Sigmoid colon (tissue), 4 donors: ENCODE data around the gene AIFM2.
A peak's percentile ranks its signal among the peaks of the same experiment; 100 is the strongest.

Source experiments
- EP300 ChIP-seq, 4 donors: sonication (generic); formaldehyde crosslinking; IDR thresholded peaks; one replicate each; pipeline ENCODE4 v1.6.1; 2017; ENCODE audit warnings: antibody characterized with exemption in 4 of 4
- TF ChIP-seq, protein P1 (sequence below), 4 experiments: fragments of 450-650 bp in 3 of 4; fragments of 200-600 bp in 1 of 4; IDR thresholded peaks; one replicate each; pipeline ENCODE4 v1.5.1; 2016 to 2019; ENCODE audit warnings: antibody characterized with exemption in 4 of 4, mild to moderate bottlenecking in 3 of 4, moderate library complexity in 2 of 4

DNA sequence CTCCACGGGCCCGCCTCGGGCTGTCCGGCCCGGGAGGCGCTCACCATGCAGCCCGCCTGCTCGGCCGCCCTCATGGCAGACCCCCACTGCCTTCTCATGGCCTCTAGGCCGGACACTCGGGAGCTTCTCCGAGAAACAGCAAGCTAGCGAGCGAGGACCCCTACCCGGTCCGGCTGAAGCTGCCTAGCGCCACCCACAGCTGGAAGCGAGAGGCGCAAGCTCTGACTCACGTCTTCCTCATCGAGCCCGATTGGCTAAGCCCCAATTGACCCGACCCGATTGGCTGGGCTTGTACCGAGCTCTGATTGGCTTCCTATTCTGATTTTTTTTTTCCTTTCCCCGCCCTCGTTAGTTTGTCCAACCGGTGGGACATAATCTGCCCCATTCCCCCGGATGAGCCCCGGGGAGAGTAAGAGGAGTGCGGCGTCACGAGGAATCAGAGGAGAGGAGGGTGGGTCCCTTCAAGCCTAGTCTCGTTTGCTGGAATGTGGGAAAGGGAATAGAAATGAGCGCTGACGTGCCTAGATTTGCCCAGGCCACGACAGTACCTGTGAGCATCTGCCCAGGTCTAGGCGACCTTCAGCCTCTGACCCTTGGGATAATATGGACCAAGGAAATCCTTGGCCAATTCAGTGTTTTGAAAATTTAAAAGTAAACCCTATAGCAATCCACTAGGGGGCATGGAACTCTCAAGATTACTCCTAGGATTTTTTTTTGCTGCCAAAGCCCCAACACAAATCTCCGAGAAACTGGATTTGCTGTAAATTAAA lies 14.0 kb upstream of the AIFM2 start, which contains the start of gene TYSND1:
- TF ChIP-seq, protein P1, sequence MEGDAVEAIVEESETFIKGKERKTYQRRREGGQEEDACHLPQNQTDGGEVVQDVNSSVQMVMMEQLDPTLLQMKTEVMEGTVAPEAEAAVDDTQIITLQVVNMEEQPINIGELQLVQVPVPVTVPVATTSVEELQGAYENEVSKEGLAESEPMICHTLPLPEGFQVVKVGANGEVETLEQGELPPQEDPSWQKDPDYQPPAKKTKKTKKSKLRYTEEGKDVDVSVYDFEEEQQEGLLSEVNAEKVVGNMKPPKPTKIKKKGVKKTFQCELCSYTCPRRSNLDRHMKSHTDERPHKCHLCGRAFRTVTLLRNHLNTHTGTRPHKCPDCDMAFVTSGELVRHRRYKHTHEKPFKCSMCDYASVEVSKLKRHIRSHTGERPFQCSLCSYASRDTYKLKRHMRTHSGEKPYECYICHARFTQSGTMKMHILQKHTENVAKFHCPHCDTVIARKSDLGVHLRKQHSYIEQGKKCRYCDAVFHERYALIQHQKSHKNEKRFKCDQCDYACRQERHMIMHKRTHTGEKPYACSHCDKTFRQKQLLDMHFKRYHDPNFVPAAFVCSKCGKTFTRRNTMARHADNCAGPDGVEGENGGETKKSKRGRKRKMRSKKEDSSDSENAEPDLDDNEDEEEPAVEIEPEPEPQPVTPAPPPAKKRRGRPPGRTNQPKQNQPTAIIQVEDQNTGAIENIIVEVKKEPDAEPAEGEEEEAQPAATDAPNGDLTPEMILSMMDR (IDR thresholded peaks at IDR 0.05), result peak; percentile 33 to 71 (median 56)
- TF ChIP-seq EP300 (IDR thresholded peaks at IDR 0.05), result no peak
